HCT116 (cell line): Measurements from ENCODE around the gene ALOX12B. TPM values are rescaled to one million over a fixed set of nuclear protein-coding genes. Genes with fewer than 3 reads are reported as not detected.

Experiments
- ATAC-seq: fragments of 200-7000 bp; cut with Tn5 transposase; 2 replicates; pipeline ENCODE4 v1.9.1; 2020; ENCODE audit warnings: mild to moderate bottlenecking, moderate library complexity
- BruUV-seq: library from RNA; stranded (reverse); fragments of 400-500 nt; replicated peaks from 2 replicates; lab custom pipeline; 2021; lab: Mats Ljungman, UMichigan
- CTCF ChIA-PET: fragments of 300-600 bp; sonication (Branson Sonifier 250); formaldehyde crosslinking; loops from one replicate; lab custom pipeline; 2021; ENCODE audit warnings: antibody characterized with exemption; lab: Charles Lee
- POLR2A ChIA-PET: fragments of 300-600, 350-600 bp; sonication (Branson Sonifier 250); formaldehyde crosslinking; loops from one replicate; lab custom pipeline; 2021; ENCODE audit warnings: antibody characterized with exemption; lab: Charles Lee
- RAD21 ChIA-PET, 2 experiments: fragments of 300-600 bp; sonication (Branson Sonifier 250); formaldehyde crosslinking; loops; one replicate each; lab custom pipeline; 2023; ENCODE audit warnings: low total read pairs in 2 of 2; ENCODE audit not compliant: uncharacterized antibody in 2 of 2, unreplicated experiment in 2 of 2, low non-redundant PET in 1 of 2; lab: Charles Lee
- DNase-seq: peaks from one replicate; pipeline ENCODE4 v3.0.0-alpha.2; 2010; ENCODE audit warnings: low read depth, low spot score
- H2AFZ ChIP-seq: fragments of 200-600 bp; shearing (Covaris generic), sonication (generic); 2 replicates; pipeline ENCODE4 v1.6.1; 2017; ENCODE audit warnings: low read depth, mixed run types, mixed read lengths, antibody characterized with exemption, low read length; ENCODE audit not compliant: poor library complexity, severe bottlenecking
- H3K27ac ChIP-seq: 2 replicates; pipeline ENCODE4 v1.5.1; 2012; ENCODE audit warnings: low read depth, low read length
- H3K27me3 ChIP-seq: fragments of 200-600 bp; sonication (generic); 2 replicates; pipeline ENCODE4 v1.6.1; 2016; ENCODE audit warnings: mixed run types, low read length, mixed read lengths; ENCODE audit not compliant: insufficient read depth
- H3K36me3 ChIP-seq, 2 experiments: fragments of 200-500 bp in 1 of 2; fragments of 200-600 bp in 1 of 2; sonication (Bioruptor generic) in 1 of 2; sonication (generic) in 1 of 2; 2 replicates each; pipeline versions ENCODE4 v1.5.1 to v1.6.1; 2014 to 2016; ENCODE audit warnings: low read length in 2 of 2, inconsistent platforms in 1 of 2, mixed read lengths in 1 of 2, mixed run types in 1 of 2; ENCODE audit not compliant: insufficient read depth in 2 of 2, control insufficient read depth in 1 of 2
- H3K4me1 ChIP-seq, 2 experiments: fragments of 200-600 bp in 1 of 2; sonication (generic) in 1 of 2; 2 replicates each; pipeline versions ENCODE4 v1.5.1 to v1.6.1; 2012 to 2017; ENCODE audit warnings: low read length in 2 of 2, inconsistent platforms in 1 of 2, mild to moderate bottlenecking in 1 of 2, mixed read lengths in 1 of 2, mixed run types in 1 of 2, moderate library complexity in 1 of 2; ENCODE audit not compliant: insufficient read depth in 2 of 2, control insufficient read depth in 1 of 2
- H3K4me2 ChIP-seq: fragments of 200-600 bp; sonication (generic); 2 replicates; pipeline ENCODE4 v1.6.1; 2017; ENCODE audit warnings: mixed run types, low read length, mixed read lengths
- H3K4me3 ChIP-seq, 2 experiments: fragments of 200-600 bp in 1 of 2; sonication (generic) in 1 of 2; replicated peaks in 1 of 2; 2 replicates each; pipeline ENCODE4 v1.5.1; 2011 to 2016; ENCODE audit warnings: low read length in 2 of 2, control low read depth in 1 of 2, low read depth in 1 of 2, mild to moderate bottlenecking in 1 of 2, mixed read lengths in 1 of 2, mixed run types in 1 of 2
- H3K79me2 ChIP-seq: fragments of 200-600 bp; sonication (generic); 2 replicates; pipeline ENCODE4 v1.6.1; 2017; ENCODE audit warnings: mild to moderate bottlenecking, mixed run types, low read length, moderate library complexity, mixed read lengths; ENCODE audit not compliant: insufficient read depth
- H3K9ac ChIP-seq: fragments of 200-600 bp; sonication (generic); 2 replicates; pipeline ENCODE4 v1.6.1; 2016; ENCODE audit warnings: low read length, mixed read lengths
- H3K9me2 ChIP-seq: fragments of 200-600 bp; sonication (generic), shearing (Covaris generic); 2 replicates; pipeline ENCODE4 v1.6.1; 2017; ENCODE audit warnings: mixed run types, mild to moderate bottlenecking, moderate library complexity; ENCODE audit not compliant: insufficient read depth
- H3K9me3 ChIP-seq, 2 experiments: fragments of 200-500 bp in 1 of 2; fragments of 200-600 bp in 1 of 2; sonication (Bioruptor generic) in 1 of 2; sonication (generic) in 1 of 2; 2 replicates each; pipeline ENCODE4 v1.6.1; 2014 to 2017; ENCODE audit warnings: low read length in 2 of 2, mixed read lengths in 2 of 2, inconsistent platforms in 1 of 2, low read depth in 1 of 2, mild to moderate bottlenecking in 1 of 2, mixed run types in 1 of 2, moderate library complexity in 1 of 2; ENCODE audit not compliant: control insufficient read depth in 1 of 2, insufficient read depth in 1 of 2
- H4K20me1 ChIP-seq: fragments of 200-600 bp; sonication (generic), shearing (Covaris generic); 2 replicates; pipeline ENCODE4 v1.6.1; 2017; ENCODE audit warnings: mixed run types, mild to moderate bottlenecking, moderate library complexity; ENCODE audit not compliant: insufficient read depth
- CBX3 ChIP-seq: IDR thresholded peaks from 2 replicates; pipeline ENCODE4 v1.6.1; 2012; ENCODE audit warnings: low read depth
- CEBPB ChIP-seq: IDR thresholded peaks from 2 replicates; pipeline ENCODE4 v1.6.1; 2012; ENCODE audit warnings: low read depth
- EGR1 ChIP-seq: IDR thresholded peaks from 2 replicates; pipeline ENCODE4 v1.6.1; 2012; ENCODE audit warnings: low read depth
- EZH2 ChIP-seq: fragments of 200-600 bp; sonication (generic); IDR thresholded peaks from 2 replicates; pipeline ENCODE4 v1.6.1; 2017; ENCODE audit warnings: antibody characterized with exemption, mixed run types
- EZH2phosphoT487 ChIP-seq: fragments of 200-600 bp; IDR thresholded peaks from 2 replicates; pipeline ENCODE4 v1.6.1; 2018; ENCODE audit warnings: antibody characterized with exemption, borderline replicate concordance
- FOSL1 ChIP-seq: IDR thresholded peaks from 2 replicates; pipeline ENCODE4 v1.6.1; 2012; ENCODE audit warnings: low read depth
- RAD21 ChIP-seq: IDR thresholded peaks from 2 replicates; pipeline ENCODE4 v1.6.1; 2012; ENCODE audit warnings: low read depth, mild to moderate bottlenecking
- SRF ChIP-seq: IDR thresholded peaks from 2 replicates; pipeline ENCODE4 v1.6.1; 2012; ENCODE audit warnings: low read depth
- TCF7L2 ChIP-seq: IDR thresholded peaks from 2 replicates; pipeline ENCODE4 v1.7.0; 2011; ENCODE audit warnings: borderline replicate concordance, inconsistent platforms; ENCODE audit not compliant: insufficient read depth, insufficient read length; ENCODE audit errors: extremely low read depth
- ZFX ChIP-seq: fragments of 450-650 bp; IDR thresholded peaks from 2 replicates; pipeline ENCODE4 v1.6.1; 2017
- ZNF274 ChIP-seq: fragments of 200-500 bp; sonication (Bioruptor generic); IDR thresholded peaks from 2 replicates; pipeline ENCODE4 v1.6.1; 2014; ENCODE audit warnings: mild to moderate bottlenecking, low read depth, low read length, inconsistent platforms
- intact Hi-C: fragments of 100-400 bp; cut with micrococcal nuclease; formaldehyde crosslinking; loops from 2 replicates; pipeline ENCODE4 v1.10.0; 2022
- total RNA-seq: library from RNA; stranded (reverse); gene quantifications from one replicate; pipeline ENCODE4 v1.2.1, GENCODE V29; 2021; ENCODE audit not compliant: unreplicated experiment
- TF ChIP-seq, protein P1 (sequence below): IDR thresholded peaks from 2 replicates; pipeline ENCODE4 v1.6.1; 2012; ENCODE audit warnings: low read depth
- TF ChIP-seq, protein P2 (sequence below): IDR thresholded peaks from 2 replicates; pipeline ENCODE4 v1.6.1; 2012
- TF ChIP-seq, protein P3 (sequence below): IDR thresholded peaks from 2 replicates; pipeline ENCODE4 v1.6.1; 2012
- TF ChIP-seq, protein P4 (sequence below): IDR thresholded peaks from 2 replicates; pipeline ENCODE4 v1.6.1; 2011; ENCODE audit warnings: mild to moderate bottlenecking, low read length, moderate library complexity; ENCODE audit not compliant: insufficient replicate concordance; ENCODE audit errors: extremely low read depth

Gene ALOX12B
- total RNA-seq, 1 experiment from 2014 or later, result 3.8 TPM

DNA sequence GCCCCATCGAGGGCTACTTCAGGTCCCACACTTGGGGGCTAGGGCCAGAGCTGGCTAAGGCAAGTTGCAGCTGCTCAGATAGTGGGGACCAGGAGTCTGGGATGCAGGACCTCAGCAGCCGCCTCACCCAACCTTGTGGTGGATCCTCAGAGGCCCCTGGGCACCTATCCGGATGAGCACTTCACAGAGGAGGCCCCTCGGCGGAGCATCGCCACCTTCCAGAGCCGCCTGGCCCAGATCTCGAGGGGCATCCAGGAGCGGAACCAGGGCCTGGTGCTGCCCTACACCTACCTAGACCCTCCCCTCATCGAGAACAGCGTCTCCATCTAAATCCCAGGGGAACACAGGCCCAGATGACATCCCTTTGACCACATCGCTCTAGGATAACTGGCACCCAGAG lies 39.3 kb downstream of the ALOX12B start (continued):
- TF ChIP-seq, protein P1, sequence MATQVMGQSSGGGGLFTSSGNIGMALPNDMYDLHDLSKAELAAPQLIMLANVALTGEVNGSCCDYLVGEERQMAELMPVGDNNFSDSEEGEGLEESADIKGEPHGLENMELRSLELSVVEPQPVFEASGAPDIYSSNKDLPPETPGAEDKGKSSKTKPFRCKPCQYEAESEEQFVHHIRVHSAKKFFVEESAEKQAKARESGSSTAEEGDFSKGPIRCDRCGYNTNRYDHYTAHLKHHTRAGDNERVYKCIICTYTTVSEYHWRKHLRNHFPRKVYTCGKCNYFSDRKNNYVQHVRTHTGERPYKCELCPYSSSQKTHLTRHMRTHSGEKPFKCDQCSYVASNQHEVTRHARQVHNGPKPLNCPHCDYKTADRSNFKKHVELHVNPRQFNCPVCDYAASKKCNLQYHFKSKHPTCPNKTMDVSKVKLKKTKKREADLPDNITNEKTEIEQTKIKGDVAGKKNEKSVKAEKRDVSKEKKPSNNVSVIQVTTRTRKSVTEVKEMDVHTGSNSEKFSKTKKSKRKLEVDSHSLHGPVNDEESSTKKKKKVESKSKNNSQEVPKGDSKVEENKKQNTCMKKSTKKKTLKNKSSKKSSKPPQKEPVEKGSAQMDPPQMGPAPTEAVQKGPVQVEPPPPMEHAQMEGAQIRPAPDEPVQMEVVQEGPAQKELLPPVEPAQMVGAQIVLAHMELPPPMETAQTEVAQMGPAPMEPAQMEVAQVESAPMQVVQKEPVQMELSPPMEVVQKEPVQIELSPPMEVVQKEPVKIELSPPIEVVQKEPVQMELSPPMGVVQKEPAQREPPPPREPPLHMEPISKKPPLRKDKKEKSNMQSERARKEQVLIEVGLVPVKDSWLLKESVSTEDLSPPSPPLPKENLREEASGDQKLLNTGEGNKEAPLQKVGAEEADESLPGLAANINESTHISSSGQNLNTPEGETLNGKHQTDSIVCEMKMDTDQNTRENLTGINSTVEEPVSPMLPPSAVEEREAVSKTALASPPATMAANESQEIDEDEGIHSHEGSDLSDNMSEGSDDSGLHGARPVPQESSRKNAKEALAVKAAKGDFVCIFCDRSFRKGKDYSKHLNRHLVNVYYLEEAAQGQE, result no peak
- TF ChIP-seq CEBPB, result no peak
- TF ChIP-seq, protein P2, sequence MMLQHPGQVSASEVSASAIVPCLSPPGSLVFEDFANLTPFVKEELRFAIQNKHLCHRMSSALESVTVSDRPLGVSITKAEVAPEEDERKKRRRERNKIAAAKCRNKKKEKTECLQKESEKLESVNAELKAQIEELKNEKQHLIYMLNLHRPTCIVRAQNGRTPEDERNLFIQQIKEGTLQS, result no peak
- TF ChIP-seq, all 23 proteins: peak for 0

DNA sequence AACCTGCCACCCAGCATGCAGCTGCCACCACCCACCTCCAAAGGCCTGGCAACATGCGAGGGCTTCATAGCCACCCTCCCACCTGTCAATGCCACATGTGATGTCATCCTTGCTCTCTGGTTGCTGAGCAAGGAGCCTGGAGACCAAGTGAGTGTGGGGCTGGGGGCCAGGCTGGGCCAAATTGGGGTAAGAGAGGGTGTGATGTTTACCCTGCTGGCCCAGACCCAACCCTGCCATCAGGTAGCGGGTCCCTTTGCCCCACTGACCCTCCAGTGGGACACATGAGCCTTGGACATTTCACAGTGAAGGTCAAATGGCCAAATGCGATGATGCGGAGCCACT lies 39.8 kb downstream of the ALOX12B start:
- CTCF ChIA-PET, result no interaction called here
- H3K9me3 ChIP-seq, result no peaks in the 10 kb centered on the region
- no peak overlapping the region for H2AFZ ChIP-seq
- RAD21 ChIA-PET, result interaction anchor here in 1 of 2 experiments (0.6 kb wide), 1 partner anchor 32 kb away, joined by 6 read pairs; no protein-coding TSS in a partner anchor
- DNase-seq, result no peak
- no peaks in the 10 kb centered on the region for H4K20me1 ChIP-seq
- no peaks in the 10 kb centered on the region for H3K9me2 ChIP-seq
- H3K36me3 ChIP-seq, result no peaks in the 10 kb centered on the region
- no peak overlapping the region for H3K4me3 ChIP-seq
- intact Hi-C loops, result no loop called here
- H3K4me1 ChIP-seq, result no peaks in the 10 kb centered on the region
- H3K9ac ChIP-seq, result no peak overlapping the region
- no peak overlapping the region for H3K4me2 ChIP-seq
- no peaks in the 10 kb centered on the region for H3K79me2 ChIP-seq
- no TSS peak for BruUV-seq
- no peak overlapping the region for H3K27ac ChIP-seq
- no peak for ATAC-seq
- H3K27me3 ChIP-seq, result no peaks in the 10 kb centered on the region
- POLR2A ChIA-PET, result no interaction called here
- TF ChIP-seq, protein P3, sequence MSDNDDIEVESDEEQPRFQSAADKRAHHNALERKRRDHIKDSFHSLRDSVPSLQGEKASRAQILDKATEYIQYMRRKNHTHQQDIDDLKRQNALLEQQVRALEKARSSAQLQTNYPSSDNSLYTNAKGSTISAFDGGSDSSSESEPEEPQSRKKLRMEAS, result no peak
- TF ChIP-seq CEBPB (no peak), EGR1 (no peak), CBX3 (no peak), SRF (no peak), ZNF274 (no peak), ZFX (no peak), FOSL1 (no peak), RAD21 (no peak), TCF7L2 (no peak), EZH2 (no peak), EZH2phosphoT487 (no peak)
- TF ChIP-seq, protein P1, result no peak
- TF ChIP-seq, protein P2, result no peak
- TF ChIP-seq, protein P4, sequence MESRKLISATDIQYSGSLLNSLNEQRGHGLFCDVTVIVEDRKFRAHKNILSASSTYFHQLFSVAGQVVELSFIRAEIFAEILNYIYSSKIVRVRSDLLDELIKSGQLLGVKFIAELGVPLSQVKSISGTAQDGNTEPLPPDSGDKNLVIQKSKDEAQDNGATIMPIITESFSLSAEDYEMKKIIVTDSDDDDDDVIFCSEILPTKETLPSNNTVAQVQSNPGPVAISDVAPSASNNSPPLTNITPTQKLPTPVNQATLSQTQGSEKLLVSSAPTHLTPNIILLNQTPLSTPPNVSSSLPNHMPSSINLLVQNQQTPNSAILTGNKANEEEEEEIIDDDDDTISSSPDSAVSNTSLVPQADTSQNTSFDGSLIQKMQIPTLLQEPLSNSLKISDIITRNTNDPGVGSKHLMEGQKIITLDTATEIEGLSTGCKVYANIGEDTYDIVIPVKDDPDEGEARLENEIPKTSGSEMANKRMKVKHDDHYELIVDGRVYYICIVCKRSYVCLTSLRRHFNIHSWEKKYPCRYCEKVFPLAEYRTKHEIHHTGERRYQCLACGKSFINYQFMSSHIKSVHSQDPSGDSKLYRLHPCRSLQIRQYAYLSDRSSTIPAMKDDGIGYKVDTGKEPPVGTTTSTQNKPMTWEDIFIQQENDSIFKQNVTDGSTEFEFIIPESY, result no peak
